Measurements from ENCODE around the gene SNX13. TPM values are rescaled to one million over a fixed set of nuclear protein-coding genes. Genes with fewer than 3 reads are reported as not detected.

Gene SNX13
- total RNA-seq, 4 donors from 2014 or later = 37.3 to 60.3 (median 48.8) TPM

- H3K9me3 ChIP-seq = no peaks in the 10 kb centered on the region
- peak overlapping the region; percentile 72 to 91 (median 80) for H3K4me3 ChIP-seq
- peak overlapping the region; percentile 88 to 97 (median 93) for H3K27ac ChIP-seq
- TF ChIP-seq, protein P1, sequence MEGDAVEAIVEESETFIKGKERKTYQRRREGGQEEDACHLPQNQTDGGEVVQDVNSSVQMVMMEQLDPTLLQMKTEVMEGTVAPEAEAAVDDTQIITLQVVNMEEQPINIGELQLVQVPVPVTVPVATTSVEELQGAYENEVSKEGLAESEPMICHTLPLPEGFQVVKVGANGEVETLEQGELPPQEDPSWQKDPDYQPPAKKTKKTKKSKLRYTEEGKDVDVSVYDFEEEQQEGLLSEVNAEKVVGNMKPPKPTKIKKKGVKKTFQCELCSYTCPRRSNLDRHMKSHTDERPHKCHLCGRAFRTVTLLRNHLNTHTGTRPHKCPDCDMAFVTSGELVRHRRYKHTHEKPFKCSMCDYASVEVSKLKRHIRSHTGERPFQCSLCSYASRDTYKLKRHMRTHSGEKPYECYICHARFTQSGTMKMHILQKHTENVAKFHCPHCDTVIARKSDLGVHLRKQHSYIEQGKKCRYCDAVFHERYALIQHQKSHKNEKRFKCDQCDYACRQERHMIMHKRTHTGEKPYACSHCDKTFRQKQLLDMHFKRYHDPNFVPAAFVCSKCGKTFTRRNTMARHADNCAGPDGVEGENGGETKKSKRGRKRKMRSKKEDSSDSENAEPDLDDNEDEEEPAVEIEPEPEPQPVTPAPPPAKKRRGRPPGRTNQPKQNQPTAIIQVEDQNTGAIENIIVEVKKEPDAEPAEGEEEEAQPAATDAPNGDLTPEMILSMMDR (IDR thresholded peaks at IDR 0.05) = no peak
- TF ChIP-seq POLR2A (IDR thresholded peaks at IDR 0.05) = no peak
- no peaks in the 10 kb centered on the region for H3K27me3 ChIP-seq
- peaks cover 0 to 18% (median 3%) of the 10 kb centered on the region in 4 donors for H3K4me1 ChIP-seq
- DNase-seq = no peak
- H3K36me3 ChIP-seq = no peaks in the 10 kb centered on the region
These were observed 1.1 kb downstream of the SNX13 start for GRCh38 chr7:17939211-17939605.

DNA sequence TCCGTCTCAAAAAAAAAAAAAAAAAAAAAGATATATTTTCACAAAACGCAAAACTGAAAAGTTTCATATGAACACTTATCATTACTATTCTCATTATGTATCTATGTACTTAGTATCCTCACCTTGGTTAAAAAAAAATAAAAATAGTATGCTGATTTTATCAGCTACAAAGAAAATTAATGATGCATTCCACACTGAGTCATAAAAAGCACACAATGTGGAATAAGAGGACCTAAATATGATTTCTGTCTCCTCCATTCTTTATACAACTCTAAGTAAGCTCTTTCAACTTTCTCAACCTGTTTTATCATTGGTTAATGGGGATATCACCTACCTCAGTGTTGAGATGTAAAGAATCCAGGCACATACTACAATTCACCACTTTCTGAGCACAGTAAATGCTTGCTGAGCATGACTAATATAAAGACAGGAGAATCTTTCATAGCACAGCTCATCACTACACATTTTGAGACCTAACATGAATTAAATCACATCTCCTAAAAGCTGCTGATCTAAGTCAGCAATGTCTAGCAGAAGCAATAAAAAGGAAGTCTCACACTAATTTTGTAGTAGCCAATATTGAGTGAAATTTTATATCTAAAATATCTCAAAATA, 2.7 kb downstream of the SNX13 start:
- Histone ChIP-seq H3K27me3 (no peaks in the 10 kb centered on the region), H3K9me3 (no peaks in the 10 kb centered on the region), H3K27ac (no peak overlapping the region), H3K4me3 (peak overlapping the region in 2 of 4 donors; percentile 80 to 91), H3K36me3 (no peaks in the 10 kb centered on the region), H3K4me1 (peaks cover 0 to 18% (median 3%) of the 10 kb centered on the region in 4 donors)
- DNase-seq = no peak
- TF ChIP-seq POLR2A (IDR thresholded peaks at IDR 0.05) = no peak
- TF ChIP-seq, protein P1 (IDR thresholded peaks at IDR 0.05) = no peak

DNA sequence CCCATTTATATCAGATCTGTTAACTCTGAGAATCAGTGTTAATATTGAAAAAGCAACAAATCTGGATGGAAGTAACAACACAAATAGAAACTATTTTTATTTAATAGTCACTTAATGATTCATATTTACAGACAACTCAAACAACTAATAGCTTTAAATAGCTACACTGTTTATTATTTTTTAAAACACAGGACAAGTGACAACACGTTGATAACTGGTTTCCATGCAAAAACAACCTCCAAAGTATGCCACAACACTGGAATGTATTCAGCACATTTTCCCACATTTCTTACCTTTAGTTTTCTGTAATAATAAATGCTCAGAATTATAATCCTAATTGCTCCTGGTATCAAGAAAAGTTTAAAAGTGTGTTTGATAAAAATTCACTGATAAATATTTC, 4.0 kb downstream of the SNX13 start:
- no peaks in the 10 kb centered on the region for H3K9me3 ChIP-seq
- TF ChIP-seq, protein P1 (IDR thresholded peaks at IDR 0.05) = no peak
- no peak for TF ChIP-seq POLR2A (IDR thresholded peaks at IDR 0.05)
- H3K27ac ChIP-seq = no peak overlapping the region
- H3K4me1 ChIP-seq = peaks cover 0 to 18% (median 3%) of the 10 kb centered on the region in 4 donors
- no peaks in the 10 kb centered on the region for H3K36me3 ChIP-seq
- no peak overlapping the region for H3K4me3 ChIP-seq
- no peak for DNase-seq
- H3K27me3 ChIP-seq = no peaks in the 10 kb centered on the region

DNA sequence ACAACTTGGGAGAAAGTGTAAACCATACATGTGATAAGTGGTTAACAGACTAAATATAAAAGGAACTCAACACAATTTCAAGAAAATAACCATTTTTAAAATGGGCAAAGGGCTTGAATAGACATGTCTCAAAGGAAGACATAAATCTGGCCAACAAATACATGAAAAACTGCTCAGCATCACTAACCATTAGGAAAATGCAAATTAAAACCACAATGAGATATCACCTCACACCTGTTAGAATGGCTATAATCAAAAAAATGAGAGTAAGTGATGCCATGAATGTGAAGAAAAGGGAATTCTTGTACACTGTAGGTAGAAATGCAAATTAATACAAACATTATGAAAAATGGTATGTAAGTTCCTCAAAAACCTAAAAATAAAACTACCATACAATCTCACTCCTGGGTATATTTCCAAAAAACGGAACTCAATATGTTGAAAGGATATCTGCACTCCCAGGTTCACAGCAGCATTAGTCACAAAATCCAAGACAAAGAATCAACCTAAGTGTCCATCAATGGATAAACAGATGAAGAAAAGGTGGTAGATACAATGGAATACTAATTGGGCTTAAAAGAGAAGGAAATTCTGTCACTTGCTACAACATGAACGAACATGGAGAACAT, 5.6 kb downstream of the SNX13 start:
- no peak for TF ChIP-seq POLR2A (IDR thresholded peaks at IDR 0.05)
- TF ChIP-seq, protein P1 (IDR thresholded peaks at IDR 0.05) = no peak

GRCh38 chr7:17934094-17934493, 6.2 kb downstream of the SNX13 start:
- TF ChIP-seq, protein P1 (IDR thresholded peaks at IDR 0.05) = no peak
- TF ChIP-seq POLR2A (IDR thresholded peaks at IDR 0.05) = no peak
- H3K4me1 ChIP-seq = peaks cover 0 to 18% (median 3%) of the 10 kb centered on the region in 4 donors

More for the DNA sequence above, 5.6 kb downstream of the SNX13 start:
- DNase-seq = no peak
- Histone ChIP-seq H3K27ac (no peak overlapping the region), H3K9me3 (no peaks in the 10 kb centered on the region), H3K27me3 (no peaks in the 10 kb centered on the region), H3K36me3 (no peaks in the 10 kb centered on the region), H3K4me1 (peaks cover 0 to 18% (median 3%) of the 10 kb centered on the region in 4 donors), H3K4me3 (no peak overlapping the region)

More at GRCh38 chr7:17934094-17934493, 6.2 kb downstream of the SNX13 start:
- no peak for DNase-seq
- Histone ChIP-seq H3K4me3 (no peak overlapping the region), H3K36me3 (no peaks in the 10 kb centered on the region), H3K27ac (no peak overlapping the region), H3K27me3 (no peaks in the 10 kb centered on the region), H3K9me3 (no peaks in the 10 kb centered on the region)
